Retinal pigment epithelial cell (primary cell): ENCODE data around the gene AGAP1.

Experiments
- DNase-seq: peaks from one replicate; pipeline ENCODE4 v3.0.0-alpha.2; 2010; ENCODE audit warnings: low read depth
- H3K4me3 ChIP-seq: 2 replicates; pipeline ENCODE4 v1.5.1; 2011; ENCODE audit warnings: mild to moderate bottlenecking, low read length, control low read depth, moderate library complexity
- TF ChIP-seq, protein P1 (sequence below): conservative IDR thresholded peaks from 2 replicates; pipeline ENCODE4 v1.5.1; 2011; ENCODE audit warnings: low read depth, low read length, control low read depth, inconsistent platforms

The AGAP1 gene

DNA sequence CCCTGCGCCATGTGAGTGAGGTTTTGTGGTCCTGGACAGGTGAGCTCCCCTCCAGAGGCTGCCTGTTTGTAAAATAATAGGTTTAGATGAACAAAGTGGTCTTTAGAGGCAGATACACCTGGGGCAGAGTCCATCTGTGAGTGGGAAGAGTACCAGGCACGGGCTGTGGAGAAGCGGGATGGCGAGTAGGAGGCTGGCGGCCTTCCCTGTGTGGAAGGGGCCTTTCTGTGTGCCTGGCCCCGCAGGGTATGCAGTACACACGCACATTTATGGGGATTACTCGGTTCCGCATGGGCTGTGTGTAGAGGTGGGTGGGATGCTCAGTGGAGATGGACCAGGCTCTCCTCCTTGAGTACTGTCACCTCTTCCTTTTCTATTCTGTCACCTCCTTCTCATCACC is 64.1 kb downstream of the AGAP1 start:
- no peak overlapping the region for H3K4me3 ChIP-seq
- TF ChIP-seq, protein P1, sequence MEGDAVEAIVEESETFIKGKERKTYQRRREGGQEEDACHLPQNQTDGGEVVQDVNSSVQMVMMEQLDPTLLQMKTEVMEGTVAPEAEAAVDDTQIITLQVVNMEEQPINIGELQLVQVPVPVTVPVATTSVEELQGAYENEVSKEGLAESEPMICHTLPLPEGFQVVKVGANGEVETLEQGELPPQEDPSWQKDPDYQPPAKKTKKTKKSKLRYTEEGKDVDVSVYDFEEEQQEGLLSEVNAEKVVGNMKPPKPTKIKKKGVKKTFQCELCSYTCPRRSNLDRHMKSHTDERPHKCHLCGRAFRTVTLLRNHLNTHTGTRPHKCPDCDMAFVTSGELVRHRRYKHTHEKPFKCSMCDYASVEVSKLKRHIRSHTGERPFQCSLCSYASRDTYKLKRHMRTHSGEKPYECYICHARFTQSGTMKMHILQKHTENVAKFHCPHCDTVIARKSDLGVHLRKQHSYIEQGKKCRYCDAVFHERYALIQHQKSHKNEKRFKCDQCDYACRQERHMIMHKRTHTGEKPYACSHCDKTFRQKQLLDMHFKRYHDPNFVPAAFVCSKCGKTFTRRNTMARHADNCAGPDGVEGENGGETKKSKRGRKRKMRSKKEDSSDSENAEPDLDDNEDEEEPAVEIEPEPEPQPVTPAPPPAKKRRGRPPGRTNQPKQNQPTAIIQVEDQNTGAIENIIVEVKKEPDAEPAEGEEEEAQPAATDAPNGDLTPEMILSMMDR = no peak
- DNase-seq = no peak

DNA sequence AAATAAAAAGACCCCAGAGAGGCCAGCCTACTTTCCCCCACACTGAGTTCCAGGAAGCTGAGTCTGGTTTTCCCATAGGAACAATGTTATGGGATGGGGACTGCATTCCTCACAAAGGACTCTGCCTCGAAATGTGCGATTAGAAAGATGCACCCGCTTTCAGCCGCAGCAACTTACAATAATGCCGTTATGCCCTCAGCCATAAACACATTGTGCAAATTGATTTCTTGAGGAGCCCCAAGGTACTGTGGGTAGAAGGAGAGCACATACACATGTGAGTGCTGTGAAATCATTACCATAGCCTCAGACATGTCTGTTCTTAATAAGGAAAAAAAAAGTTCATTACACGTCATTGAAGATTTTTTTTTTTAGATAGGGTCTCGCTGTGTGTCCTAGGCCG is 64.7 kb downstream of the AGAP1 start:
- no peak for DNase-seq
- TF ChIP-seq, protein P1 = no peak
- H3K4me3 ChIP-seq = no peak overlapping the region

DNA sequence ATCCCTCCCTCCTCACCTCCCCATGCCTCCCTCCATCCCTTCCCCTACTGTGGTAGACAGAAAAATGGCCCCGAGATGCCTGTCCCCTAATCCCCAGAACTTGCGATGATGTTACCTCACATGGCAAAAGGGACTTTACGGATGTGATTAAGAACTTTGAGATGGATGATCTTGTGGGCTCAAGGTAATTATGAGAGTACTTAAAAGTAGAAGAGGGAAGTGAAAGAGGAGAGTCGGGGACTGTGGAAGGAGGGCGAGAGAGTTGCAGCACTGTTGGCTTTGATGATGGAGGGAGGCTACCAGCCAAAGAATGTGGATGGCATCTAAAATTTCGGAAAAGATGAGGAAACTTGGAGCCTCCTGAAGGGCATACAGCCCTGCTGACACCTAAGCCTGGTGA is 66.5 kb downstream of the AGAP1 start:
- TF ChIP-seq, protein P1 = no peak
- no peak overlapping the region for H3K4me3 ChIP-seq
- DNase-seq = no peak

DNA sequence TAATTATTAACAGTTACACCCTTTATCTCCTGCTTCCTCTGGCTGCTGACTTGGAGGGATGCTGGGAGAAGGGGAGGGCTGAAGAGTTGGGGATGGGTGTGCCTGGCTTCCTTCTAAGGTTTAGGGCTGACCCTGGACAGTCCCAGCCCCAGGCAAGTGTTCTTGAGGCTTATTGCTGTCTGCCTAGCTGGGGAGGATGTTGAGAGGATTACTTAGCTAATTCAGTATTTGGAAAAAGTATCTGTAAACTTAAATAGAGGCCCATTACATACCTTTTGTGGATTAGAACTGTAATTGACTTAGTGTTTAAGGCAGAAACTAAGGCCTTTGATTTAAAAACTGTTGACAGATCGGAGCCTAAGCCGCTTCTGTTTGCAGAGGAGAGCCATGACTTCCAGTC is 67.6 kb downstream of the AGAP1 start:
- DNase-seq = peak; percentile 52

DNA sequence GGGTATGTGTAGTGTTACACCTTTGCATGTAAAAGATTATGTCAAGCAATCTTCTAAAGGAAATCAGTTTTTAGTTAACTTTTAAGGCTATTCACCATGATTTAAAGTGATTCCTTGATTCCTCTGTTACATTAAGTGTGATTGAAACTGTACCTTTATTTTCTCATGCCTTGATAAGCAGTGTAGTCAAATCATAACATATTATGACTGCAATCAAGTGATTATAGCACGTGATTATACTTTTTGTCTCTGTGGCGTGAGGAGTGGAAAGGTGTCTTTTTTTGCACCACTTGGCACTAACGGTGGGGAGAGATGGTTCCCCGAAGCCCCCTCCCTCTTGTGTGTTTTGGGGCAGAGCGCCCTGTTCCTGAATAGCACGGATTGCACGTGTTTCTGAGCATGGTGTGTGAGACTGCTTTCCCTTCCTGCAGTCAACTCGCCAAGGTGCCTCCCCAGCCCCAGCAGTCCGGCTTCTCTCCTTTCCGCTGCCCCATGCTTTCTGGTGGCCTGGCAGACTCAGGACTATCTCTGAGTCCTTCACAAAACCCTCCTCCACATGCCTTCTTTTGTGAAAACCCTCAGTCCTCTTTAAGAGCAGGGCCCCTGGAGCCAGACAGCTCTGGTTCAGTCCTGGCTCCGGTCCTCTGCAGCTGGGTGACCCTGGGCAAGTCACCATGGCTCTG is 68.4 kb downstream of the AGAP1 start:
- TF ChIP-seq, protein P1 = no peak
- no peak for DNase-seq
- no peak overlapping the region for H3K4me3 ChIP-seq

More for the DNA sequence above, 67.6 kb downstream of the AGAP1 start:
- no peak overlapping the region for H3K4me3 ChIP-seq
- TF ChIP-seq, protein P1 = no peak

DNA sequence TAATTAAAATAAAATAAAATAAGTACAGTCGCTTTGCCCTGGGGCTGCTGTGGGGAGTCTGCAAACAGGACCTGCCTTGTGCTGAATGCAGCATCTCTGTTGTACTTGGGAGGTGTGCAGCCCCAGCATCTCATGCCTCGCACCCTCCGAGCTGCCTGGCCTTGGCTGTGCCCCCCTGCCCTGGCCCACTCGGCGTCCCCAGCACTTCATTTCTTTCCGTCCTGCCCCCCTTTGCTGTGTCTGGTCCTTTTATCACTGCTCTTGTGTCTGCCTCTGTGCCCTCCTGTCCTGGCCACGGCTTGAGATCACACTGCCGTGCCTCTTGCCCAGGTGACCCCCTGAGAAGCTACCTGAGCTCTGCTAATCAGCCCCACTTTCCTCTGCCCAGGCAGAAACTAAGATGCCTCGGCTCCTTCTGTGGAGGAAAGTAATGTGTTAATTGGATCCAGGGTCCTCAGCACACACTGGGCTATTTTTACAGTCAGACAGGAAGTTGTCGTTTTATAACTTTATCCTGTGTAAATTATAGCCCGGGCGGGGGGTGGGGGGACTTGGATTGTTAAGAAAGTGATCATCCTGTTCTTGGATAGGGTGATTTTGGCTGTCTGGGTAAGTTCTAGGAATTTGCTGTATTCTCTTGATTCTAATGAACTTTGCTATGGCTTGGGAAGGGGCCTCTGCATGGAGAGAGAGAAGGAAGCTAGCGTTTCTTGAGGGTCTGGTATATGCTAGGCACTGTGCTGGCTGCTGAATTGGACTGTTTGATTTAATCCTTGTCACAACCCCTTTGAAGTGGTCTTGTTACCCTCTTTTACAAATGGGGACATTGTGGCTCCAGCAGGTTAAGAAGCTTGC is 69.4 kb downstream of the AGAP1 start:
- TF ChIP-seq, protein P1 = no peak
- DNase-seq = no peak
- H3K4me3 ChIP-seq = no peak overlapping the region
